Stimulated activated CD4-positive, alpha-beta T cell treated with anti-CD3 and anti-CD28 coated beads, Interleukin-4, amount 100 ng/mL, for 48 hours (primary cell): Measurements from ENCODE around the gene ATXN7L1.

Source experiments
- DNase-seq, 2 donors: peaks; one replicate each; pipeline ENCODE4 v3.0.0-alpha.2; 2020; ENCODE audit warnings: low read depth in 2 of 2

The ATXN7L1 gene

GRCh38 chr7:105778956-105779355 is 97.4 kb downstream of the ATXN7L1 start:
- no peak for DNase-seq

GRCh38 chr7:105776986-105777910 is 99.2 kb downstream of the ATXN7L1 start:
- no peak for DNase-seq

- DNase-seq, result no peak
Observed at GRCh38 chr7:105776068-105776790, 100.2 kb downstream of the ATXN7L1 start.

- DNase-seq, result no peak
Observed at GRCh38 chr7:105775580-105775979, 100.8 kb downstream of the ATXN7L1 start.

GRCh38 chr7:105773030-105773460 is 103.4 kb downstream of the ATXN7L1 start:
- no peak for DNase-seq

GRCh38 chr7:105769901-105770628 is 106.3 kb downstream of the ATXN7L1 start:
- DNase-seq, result no peak

- DNase-seq, result no peak
Observed at GRCh38 chr7:105768898-105769507, 107.4 kb downstream of the ATXN7L1 start.

GRCh38 chr7:105768117-105768516 is 108.3 kb downstream of the ATXN7L1 start:
- DNase-seq, result no peak

- DNase-seq, result peak in 1 of 2 donors; percentile 10
Observed at GRCh38 chr7:105766421-105767073, 109.9 kb downstream of the ATXN7L1 start.

GRCh38 chr7:105765846-105766245 is 110.6 kb downstream of the ATXN7L1 start:
- DNase-seq, result no peak

- no peak for DNase-seq
Observed at GRCh38 chr7:105764506-105764905, 111.9 kb downstream of the ATXN7L1 start.

- DNase-seq, result no peak
Observed at GRCh38 chr7:105760551-105761447, 115.6 kb downstream of the ATXN7L1 start.

GRCh38 chr7:105759670-105760550 is 116.5 kb downstream of the ATXN7L1 start:
- DNase-seq, result no peak

GRCh38 chr7:105756367-105756766 is 120.0 kb downstream of the ATXN7L1 start:
- DNase-seq, result no peak

GRCh38 chr7:105752671-105753275 is 123.6 kb downstream of the ATXN7L1 start:
- no peak for DNase-seq

GRCh38 chr7:105751054-105751453 is 125.3 kb downstream of the ATXN7L1 start:
- DNase-seq, result no peak

GRCh38 chr7:105748701-105749100 is 127.7 kb downstream of the ATXN7L1 start:
- DNase-seq, result no peak

- DNase-seq, result no peak
Observed at GRCh38 chr7:105745681-105746330, 130.6 kb downstream of the ATXN7L1 start.
